Prostate gland (tissue), 2 donors: ENCODE results near the gene ALOX12B. TPM values are rescaled to one million over a fixed set of nuclear protein-coding genes. Genes with fewer than 3 reads are reported as not detected.

Experiments used
- DNase-seq: peaks from one replicate; pipeline ENCODE4 v3.0.0-alpha.2; 2019; ENCODE audit warnings: low spot score
- H3K27ac ChIP-seq, 2 donors: fragments of 200-600 bp; sonication (generic); 2 replicates each; pipeline ENCODE4 v1.5.1; 2017 to 2019
- H3K27me3 ChIP-seq: fragments of 200-600 bp; sonication (generic); replicated peaks from 2 replicates; pipeline ENCODE4 v1.5.1; 2019; ENCODE audit not compliant: insufficient read depth
- H3K36me3 ChIP-seq, 2 donors: fragments of 200-600 bp; sonication (generic); 1 replicate in 1 of 2; 2 replicates in 1 of 2; pipeline versions ENCODE4 v1.5.1 to v1.8.1; 2017 to 2019
- H3K4me1 ChIP-seq: fragments of 200-600 bp; sonication (generic); replicated peaks from 2 replicates; pipeline ENCODE4 v1.5.1; 2019
- H3K4me3 ChIP-seq, 2 donors: fragments of 200-600 bp; sonication (generic); 2 replicates each; pipeline ENCODE4 v1.5.1; 2017 to 2019
- H3K9me3 ChIP-seq: fragments of 200-600 bp; sonication (generic); 2 replicates; pipeline ENCODE4 v1.5.1; 2017
- CTCF ChIP-seq, 4 experiments: fragments of 200-600 bp in 2 of 4; fragments of 450-650 bp in 2 of 4; sonication (generic) in 2 of 4; IDR thresholded peaks; 1 replicate in 3 of 4; 2 replicates in 1 of 4; pipeline ENCODE4 v1.5.1; 2016 to 2019; ENCODE audit warnings: antibody characterized with exemption in 4 of 4, mild to moderate bottlenecking in 2 of 4, moderate library complexity in 2 of 4
- POLR2A ChIP-seq: fragments of 450-650 bp; IDR thresholded peaks from one replicate; pipeline ENCODE4 v1.6.1; 2016; ENCODE audit warnings: antibody characterized with exemption, mild to moderate bottlenecking
- POLR2AphosphoS5 ChIP-seq: sonication (generic); formaldehyde crosslinking; IDR thresholded peaks from one replicate; pipeline ENCODE4 v1.6.1; 2017; ENCODE audit warnings: antibody characterized with exemption
- WGBS: methylation state at CpG from one replicate; pipeline ENCODE4 v1.1.5; 2018; 5-methylcytosine and 5-hydroxymethylcytosine counted together
- intact Hi-C: fragments of 100-400 bp; cut with DNase I; formaldehyde crosslinking; loops from one replicate; pipeline ENCODE4 v1.14.2; 2022
- total RNA-seq, 2 donors: library from RNA; depleted of rRNA; stranded (reverse); fragments of >200 nt; gene quantifications; one replicate each; pipeline ENCODE4 v1.1.0, GENCODE V29; 2016

The ALOX12B gene
- total RNA-seq, 2 donors from 2014 or later: 0.18 to 0.40 TPM

DNA sequence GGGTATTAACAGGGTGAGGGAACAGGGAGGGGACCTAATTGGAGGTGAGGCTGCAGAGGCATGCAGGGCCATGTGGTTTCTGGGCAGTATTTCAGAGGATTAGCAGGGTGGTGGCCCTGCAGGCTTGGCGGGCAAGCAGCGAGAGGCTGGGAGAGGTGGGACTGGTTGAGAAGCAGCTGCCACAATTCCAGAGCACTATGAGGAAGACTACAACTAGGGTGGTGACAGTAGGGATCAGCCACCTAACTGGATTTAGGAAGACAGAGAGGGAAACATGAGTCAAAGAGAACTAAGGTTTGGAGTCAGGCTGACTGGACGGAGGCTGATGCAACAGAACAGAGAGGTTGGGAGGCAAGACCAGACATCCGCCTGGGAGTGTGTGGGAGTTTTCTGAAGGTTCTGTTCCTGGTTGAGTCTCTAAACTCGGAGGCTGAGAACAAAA is 18.5 kb upstream of the ALOX12B start:
- TF ChIP-seq POLR2AphosphoS5 (no peak), POLR2A (no peak), CTCF (IDR thresholded peaks at IDR 0.05) (no peak)
- DNase-seq: no peak
- Histone ChIP-seq H3K4me3 (no peak overlapping the region), H3K27me3 (no peaks in the 10 kb centered on the region), H3K9me3 (no peaks in the 10 kb centered on the region), H3K27ac (no peak overlapping the region), H3K36me3 (no peaks in the 10 kb centered on the region), H3K4me1 (no peaks in the 10 kb centered on the region)
- intact Hi-C loops: no loop called here
- 66% methylated on average over 5 of the region's 5 CpGs for WGBS

- Histone ChIP-seq H3K4me1 (no peaks in the 10 kb centered on the region), H3K27me3 (no peaks in the 10 kb centered on the region), H3K4me3 (no peak overlapping the region), H3K27ac (no peak overlapping the region), H3K9me3 (no peaks in the 10 kb centered on the region), H3K36me3 (no peaks in the 10 kb centered on the region)
- TF ChIP-seq CTCF (IDR thresholded peaks at IDR 0.05): no peak
- no peak for TF ChIP-seq POLR2AphosphoS5
- no peak for TF ChIP-seq POLR2A
- intact Hi-C loops: no loop called here
- no peak for DNase-seq
- WGBS: 81% methylated on average over 8 of the region's 8 CpGs
Measured at GRCh38 chr17:8104911-8105310, 17.4 kb upstream of the ALOX12B start.

GRCh38 chr17:8103549-8103948 is 16.0 kb upstream of the ALOX12B start:
- TF ChIP-seq CTCF (IDR thresholded peaks at IDR 0.05) (no peak), POLR2A (no peak), POLR2AphosphoS5 (no peak)
- H3K9me3 ChIP-seq: no peaks in the 10 kb centered on the region
- DNase-seq: no peak
- H3K36me3 ChIP-seq: no peaks in the 10 kb centered on the region
- no peaks in the 10 kb centered on the region for H3K4me1 ChIP-seq
- 78% methylated on average over 4 of the region's 4 CpGs for WGBS
- H3K27ac ChIP-seq: no peak overlapping the region
- intact Hi-C loops: no loop called here
- no peak overlapping the region for H3K4me3 ChIP-seq
- no peaks in the 10 kb centered on the region for H3K27me3 ChIP-seq

- no peak overlapping the region for H3K4me3 ChIP-seq
- H3K27ac ChIP-seq: no peak overlapping the region
- TF ChIP-seq POLR2AphosphoS5: no peak
- TF ChIP-seq CTCF (IDR thresholded peaks at IDR 0.05): no peak
- TF ChIP-seq POLR2A: no peak
- H3K27me3 ChIP-seq: no peaks in the 10 kb centered on the region
- 62% methylated on average over 6 of the region's 6 CpGs for WGBS
- intact Hi-C loops: no loop called here
- no peaks in the 10 kb centered on the region for H3K36me3 ChIP-seq
- H3K4me1 ChIP-seq: no peaks in the 10 kb centered on the region
- no peak for DNase-seq
- H3K9me3 ChIP-seq: no peaks in the 10 kb centered on the region
Measured at GRCh38 chr17:8101721-8102120, 14.2 kb upstream of the ALOX12B start.

DNA sequence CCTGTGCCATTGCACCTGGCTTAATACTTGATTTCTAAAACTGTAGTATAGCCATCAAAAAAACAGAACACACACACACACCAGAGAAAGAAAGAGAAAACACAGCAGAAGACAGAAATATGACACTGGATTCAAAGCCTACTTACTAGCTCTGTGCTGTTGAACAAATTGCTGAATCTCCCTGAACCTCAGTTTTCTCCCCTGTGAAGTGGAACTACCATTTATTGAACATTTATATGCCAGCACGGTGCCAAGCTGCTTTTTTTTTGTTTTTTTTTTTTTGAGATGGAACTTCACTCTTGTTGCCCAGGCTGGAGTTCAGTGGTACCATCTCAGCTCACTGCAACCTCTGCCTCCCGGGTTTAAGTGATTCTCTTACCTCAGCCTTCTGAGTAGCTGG is 13.2 kb upstream of the ALOX12B start:
- Histone ChIP-seq H3K27me3 (no peaks in the 10 kb centered on the region), H3K36me3 (no peaks in the 10 kb centered on the region), H3K4me1 (no peaks in the 10 kb centered on the region), H3K27ac (no peak overlapping the region), H3K4me3 (no peak overlapping the region), H3K9me3 (no peaks in the 10 kb centered on the region)
- TF ChIP-seq POLR2A (no peak), POLR2AphosphoS5 (no peak), CTCF (IDR thresholded peaks at IDR 0.05) (no peak)
- WGBS: 70% methylated on average over 2 of the region's 2 CpGs
- intact Hi-C loops: no loop called here
- no peak for DNase-seq
